A549 (cell line): ENCODE data around the gene FAM131A. TPM values are rescaled to one million over a fixed set of nuclear protein-coding genes. Genes with fewer than 3 reads are reported as not detected.
A peak's percentile ranks its signal among the peaks of the same experiment; 100 is the strongest.

ENCODE experiments used
- ATAC-seq, 2 experiments: fragments of 200-7000 bp in 1 of 2; fragments of >200 bp in 1 of 2; cut with Nextera tagmentation in 1 of 2; cut with Tn5 transposase in 1 of 2; 3 replicates each; pipeline versions ENCODE4 v1.8.0 to v1.9.1; 2018 to 2020; ENCODE audit warnings: mild to moderate bottlenecking in 1 of 2, moderate library complexity in 1 of 2
- CTCF ChIA-PET: fragments of 300-600 bp; sonication (Branson Sonifier 250); formaldehyde crosslinking; extraction: SDS; loops from one replicate; lab custom pipeline; 2021; ENCODE audit warnings: antibody characterized with exemption, inconsistent platforms; lab: Yijun Ruan, JAX
- POLR2A ChIA-PET: fragments of 350-600 bp; formaldehyde crosslinking; extraction: SDS; loops from one replicate; lab custom pipeline; 2021; ENCODE audit warnings: antibody characterized with exemption, inconsistent platforms; lab: Yijun Ruan, JAX
- DNase-seq, 2 experiments: peaks; one replicate each; pipeline versions ENCODE4 v3.0.0 to v3.0.0-alpha.2; 2011 to 2016; ENCODE audit warnings: low read depth in 1 of 2, low spot score in 1 of 2
- FAIRE-seq: peaks from 2 replicates; lab custom pipeline; 2011; peaks lifted over from hg19 to GRCh38; lab: Jason Lieb, UNC
- H3K27ac ChIP-seq, 2 experiments: fragments of >200 bp; sonication (Bioruptor Twin); formaldehyde crosslinking; 3 replicates each; pipeline ENCODE4 v1.5.1; 2016 to 2017
- H3K4me1 ChIP-seq: fragments of >200 bp; sonication (Bioruptor Twin); formaldehyde crosslinking; 3 replicates; pipeline ENCODE4 v1.6.1; 2016
- H3K4me2 ChIP-seq: fragments of >200 bp; sonication (Bioruptor Twin); formaldehyde crosslinking; 3 replicates; pipeline ENCODE4 v1.6.1; 2016
- H3K4me3 ChIP-seq: fragments of >200 bp; sonication (Bioruptor Twin); formaldehyde crosslinking; 3 replicates; pipeline ENCODE4 v1.5.1; 2016
- H3K9me3 ChIP-seq: fragments of >200 bp; sonication (Bioruptor Twin); formaldehyde crosslinking; 3 replicates; pipeline ENCODE4 v1.6.1; 2016
- CEBPB ChIP-seq, 2 experiments: fragments of >200 bp in 1 of 2; sonication (Bioruptor Twin) in 1 of 2; formaldehyde crosslinking in 1 of 2; IDR thresholded peaks; 2 replicates each; pipeline ENCODE4 v1.6.1; 2012 to 2016
- CHD4 ChIP-seq: fragments of 200-600 bp; sonication (generic); IDR thresholded peaks from 2 replicates; pipeline ENCODE4 v1.6.1; 2016; ENCODE audit warnings: antibody characterized with exemption, mild to moderate bottlenecking, borderline replicate concordance
- EP300 ChIP-seq, 2 experiments: fragments of >200 bp; sonication (Bioruptor Twin); formaldehyde crosslinking; IDR thresholded peaks; 2 replicates in 1 of 2; 3 replicates in 1 of 2; pipeline ENCODE4 v1.6.1; 2016 to 2017
- FOSB ChIP-seq: fragments of 250-450 bp; sonication (Bioruptor Pico); IDR thresholded peaks from 2 replicates; pipeline ENCODE4 v1.5.0; 2020; ENCODE audit warnings: mild to moderate bottlenecking, moderate library complexity
- FOSL2 ChIP-seq, 2 experiments: fragments of 450-650 bp in 1 of 2; fragments of >200 bp in 1 of 2; sonication (Bioruptor Twin) in 1 of 2; formaldehyde crosslinking; IDR thresholded peaks; 2 replicates each; pipeline versions ENCODE4 v1.5.0 to v1.6.1; 2016 to 2020; ENCODE audit warnings: mild to moderate bottlenecking in 1 of 2, moderate library complexity in 1 of 2
- HDAC2 ChIP-seq: fragments of 200-600 bp; sonication (generic); IDR thresholded peaks from 2 replicates; pipeline ENCODE4 v1.6.1; 2016
- HOXA7 ChIP-seq: fragments of 250-450 bp; sonication (Bioruptor Pico); IDR thresholded peaks from 2 replicates; pipeline ENCODE4 v1.5.0; 2020; ENCODE audit warnings: mild to moderate bottlenecking, moderate library complexity
- HOXB13 ChIP-seq: fragments of 250-450 bp; sonication (Bioruptor Pico); IDR thresholded peaks from 2 replicates; pipeline ENCODE4 v1.5.0; 2020; ENCODE audit warnings: low read depth, mild to moderate bottlenecking, moderate library complexity
- JUNB ChIP-seq: fragments of >200 bp; sonication (Bioruptor Twin); formaldehyde crosslinking; IDR thresholded peaks from 2 replicates; pipeline ENCODE4 v1.6.1; 2016
- NPAS2 ChIP-seq: fragments of 250-450 bp; sonication (Bioruptor Pico); IDR thresholded peaks from 2 replicates; pipeline ENCODE4 v1.8.0; 2022; ENCODE audit warnings: mild to moderate bottlenecking, moderate library complexity, borderline replicate concordance
- NR3C1 ChIP-seq: fragments of >200 bp; sonication (Bioruptor Twin); formaldehyde crosslinking; IDR thresholded peaks from 3 replicates; pipeline ENCODE4 v1.6.1; 2017
- RCOR1 ChIP-seq: fragments of 150-350 bp; IDR thresholded peaks from 2 replicates; pipeline ENCODE4 v1.6.1; 2014; ENCODE audit warnings: antibody characterized with exemption, low read length, low read depth
- SMC3 ChIP-seq: fragments of >200 bp; sonication (Bioruptor Twin); formaldehyde crosslinking; IDR thresholded peaks from 3 replicates; pipeline ENCODE4 v1.6.1; 2018; ENCODE audit warnings: inconsistent platforms
- TFCP2L1 ChIP-seq: fragments of 250-450 bp; sonication (Bioruptor Pico); IDR thresholded peaks from 2 replicates; pipeline ENCODE4 v1.5.0; 2021; ENCODE audit warnings: mild to moderate bottlenecking
- TP53 ChIP-seq: fragments of 250-450 bp; sonication (Bioruptor Pico); IDR thresholded peaks from 2 replicates; pipeline ENCODE4 v1.5.0; 2021; ENCODE audit warnings: mild to moderate bottlenecking, moderate library complexity
- ZFP36 ChIP-seq: fragments of 450-650 bp; IDR thresholded peaks from 2 replicates; pipeline ENCODE4 v1.6.1; 2014; ENCODE audit warnings: borderline replicate concordance; ENCODE audit not compliant: partially characterized antibody
- ZNF302 ChIP-seq: fragments of 250-450 bp; sonication (Bioruptor Pico); IDR thresholded peaks from 2 replicates; pipeline ENCODE4 v1.9.0; 2021; ENCODE audit warnings: inconsistent platforms, mild to moderate bottlenecking, moderate library complexity
- WGBS: methylation state at CpG from one replicate; pipeline ENCODE4 v1.1.6; 2017; ENCODE audit errors: missing lambda C conversion rate; 5-methylcytosine and 5-hydroxymethylcytosine counted together
- polyA plus RNA-seq, 4 experiments: library from polyadenylated mRNA; depleted of rRNA in 3 of 4; stranded (reverse); fragments of >200 nt; fragmentation: RNase III in 1 of 4; extraction: RNeasy Plus Mini Kit Qiagen cat#74134 plus additional on column Dnase treatment in 1 of 4; gene quantifications; 2 replicates in 3 of 4; 3 replicates in 1 of 4; pipeline ENCODE4 v1.2.3, GENCODE V29; 2011 to 2017
- TF ChIP-seq, protein P1 (sequence below): IDR thresholded peaks from 2 replicates; pipeline ENCODE4 v1.6.1; 2012; ENCODE audit warnings: low read depth, borderline replicate concordance
- TF ChIP-seq, protein P2 (sequence below): fragments of 250-450 bp; sonication (Bioruptor Pico); IDR thresholded peaks from 2 replicates; pipeline ENCODE4 v1.5.0; 2020; ENCODE audit warnings: low read depth, mild to moderate bottlenecking, moderate library complexity
- TF ChIP-seq, protein P3 (sequence below): fragments of 150-350 bp; IDR thresholded peaks from 2 replicates; pipeline ENCODE4 v1.6.1; 2014; ENCODE audit warnings: low read depth, mild to moderate bottlenecking, low read length
- TF ChIP-seq, protein P4 (sequence below): IDR thresholded peaks from 2 replicates; pipeline ENCODE4 v1.6.1; 2012

FAM131A gene
- polyA plus RNA-seq, 2 of the 4 experiments (the other 2 are of a cell fraction), result 5.2 to 6.1 TPM

DNA sequence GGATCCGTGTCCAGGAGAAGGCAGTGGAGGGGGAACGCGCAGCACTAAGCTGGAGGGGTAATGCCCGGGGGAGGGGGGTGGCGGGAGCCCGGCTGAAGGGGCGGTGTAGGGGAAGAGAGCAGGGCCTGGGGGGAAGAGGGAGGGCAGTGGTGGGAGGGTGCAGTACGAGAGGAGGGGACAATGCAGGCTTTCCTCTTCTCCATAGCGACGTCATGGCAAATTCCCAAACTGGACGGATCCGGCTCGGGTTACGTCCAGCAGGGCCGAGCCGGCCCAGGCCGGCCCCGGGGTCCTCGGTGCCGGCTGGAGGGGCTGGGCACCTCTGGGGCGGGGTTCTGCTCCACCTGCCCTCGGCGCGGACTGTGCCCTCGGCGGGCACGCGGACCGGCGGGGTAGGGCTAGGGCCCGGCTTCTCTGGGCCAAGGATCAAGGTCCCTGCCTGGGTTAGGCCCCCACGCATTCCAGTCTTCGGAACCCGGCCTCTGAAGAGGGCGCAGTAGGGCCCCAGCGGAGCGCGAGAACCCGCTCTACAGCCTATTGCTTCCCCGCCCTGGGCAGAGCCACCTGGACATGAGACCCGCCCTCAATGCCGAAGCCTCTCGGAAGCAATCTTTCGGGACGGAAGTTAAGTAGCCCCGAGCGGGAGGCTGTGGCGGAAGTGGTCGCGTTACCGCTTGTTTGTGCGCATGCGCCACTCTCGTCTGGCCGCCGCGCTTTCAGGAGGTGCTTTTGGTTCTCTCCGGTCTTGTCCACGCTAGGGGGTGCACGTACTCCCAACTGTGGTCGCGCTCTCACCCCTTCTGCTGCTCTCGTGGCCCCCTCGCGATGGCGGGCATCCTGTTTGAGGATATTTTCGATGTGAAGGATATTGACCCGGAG lies 25.5 kb downstream of the FAM131A start (continued):
- TF ChIP-seq, protein P1, sequence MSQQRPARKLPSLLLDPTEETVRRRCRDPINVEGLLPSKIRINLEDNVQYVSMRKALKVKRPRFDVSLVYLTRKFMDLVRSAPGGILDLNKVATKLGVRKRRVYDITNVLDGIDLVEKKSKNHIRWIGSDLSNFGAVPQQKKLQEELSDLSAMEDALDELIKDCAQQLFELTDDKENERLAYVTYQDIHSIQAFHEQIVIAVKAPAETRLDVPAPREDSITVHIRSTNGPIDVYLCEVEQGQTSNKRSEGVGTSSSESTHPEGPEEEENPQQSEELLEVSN, result peak; percentile 65
- TF ChIP-seq RCOR1 (no peak), TFCP2L1 (CRISPR knock-in tag) (0 out of 2 replicates have a peak, but pooled peaks have one; percentile 49)
- TF ChIP-seq, protein P2, sequence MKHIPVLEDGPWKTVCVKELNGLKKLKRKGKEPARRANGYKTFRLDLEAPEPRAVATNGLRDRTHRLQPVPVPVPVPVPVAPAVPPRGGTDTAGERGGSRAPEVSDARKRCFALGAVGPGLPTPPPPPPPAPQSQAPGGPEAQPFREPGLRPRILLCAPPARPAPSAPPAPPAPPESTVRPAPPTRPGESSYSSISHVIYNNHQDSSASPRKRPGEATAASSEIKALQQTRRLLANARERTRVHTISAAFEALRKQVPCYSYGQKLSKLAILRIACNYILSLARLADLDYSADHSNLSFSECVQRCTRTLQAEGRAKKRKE (CRISPR knock-in tag), result no peak

DNA sequence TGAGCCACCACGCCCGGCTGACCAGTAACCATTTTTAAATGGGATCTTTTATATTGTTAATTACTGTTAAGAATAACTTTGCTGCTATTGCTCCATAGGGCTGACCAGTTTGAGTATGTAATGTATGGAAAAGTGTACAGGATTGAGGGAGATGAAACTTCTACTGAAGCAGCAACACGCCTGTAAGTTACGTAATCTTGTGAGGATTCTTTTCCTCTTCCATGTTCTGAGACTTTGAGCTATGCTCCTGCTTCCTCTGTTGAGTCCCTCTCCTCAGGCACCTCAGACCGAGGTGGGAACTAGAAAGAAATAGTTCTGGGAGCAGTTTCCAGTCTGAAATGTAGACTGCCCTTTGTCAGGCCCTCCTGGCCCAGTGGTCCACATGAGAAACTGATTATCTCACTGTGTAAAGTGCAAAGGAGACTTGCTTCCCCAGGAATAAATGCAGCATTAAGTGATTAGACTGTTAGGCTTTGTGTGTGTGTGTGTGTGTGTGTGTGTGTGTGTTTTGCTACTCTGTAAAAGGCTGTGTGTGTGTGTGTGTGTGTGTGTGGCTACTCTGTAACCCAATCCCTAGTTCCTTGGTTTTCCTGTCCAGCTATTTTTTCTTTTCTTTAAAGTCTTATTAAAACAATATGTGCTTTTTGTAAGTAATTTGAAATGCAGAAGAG lies 29.4 kb downstream of the FAM131A start:
- no peak for FAIRE-seq
- no peak for ATAC-seq
- POLR2A ChIA-PET, result no interaction called here
- Histone ChIP-seq H3K4me3 (no peak overlapping the region), H3K27ac (no peak overlapping the region), H3K4me2 (no peak overlapping the region), H3K4me1 (peaks cover 17% of the 10 kb centered on the region; the same call in 2 of the 3 replicates), H3K9me3 (no peaks in the 10 kb centered on the region)
- DNase-seq, result no peak
- 87% methylated on average over 5 of the region's 5 CpGs for WGBS
- CTCF ChIA-PET, result interaction anchor here (0.6 to 13.6 kb wide), 7 partner anchors 13 to 174 kb away, joined by 3 to 171 read pairs (median 4); no protein-coding TSS in a partner anchor
- TF ChIP-seq HOXB13 (CRISPR knock-in tag) (no peak), TP53 (CRISPR knock-in tag) (no peak), RCOR1 (no peak), SMC3 (no peak), FOSB (no peak), CHD4 (no peak), JUNB (no peak), HOXA7 (CRISPR knock-in tag) (no peak), ZNF302 (no peak), NR3C1 (no peak), HDAC2 (no peak), NPAS2 (CRISPR knock-in tag) (no peak), CEBPB (IDR thresholded peaks at IDR 0.05) (no peak), ZFP36 (no peak), FOSL2 (IDR thresholded peaks at IDR 0.05) (no peak), FOSL2 (CRISPR knock-in tag; IDR thresholded peaks at IDR 0.05) (no peak)
- TF ChIP-seq, protein P2 (CRISPR knock-in tag), result no peak
- TF ChIP-seq, protein P3, sequence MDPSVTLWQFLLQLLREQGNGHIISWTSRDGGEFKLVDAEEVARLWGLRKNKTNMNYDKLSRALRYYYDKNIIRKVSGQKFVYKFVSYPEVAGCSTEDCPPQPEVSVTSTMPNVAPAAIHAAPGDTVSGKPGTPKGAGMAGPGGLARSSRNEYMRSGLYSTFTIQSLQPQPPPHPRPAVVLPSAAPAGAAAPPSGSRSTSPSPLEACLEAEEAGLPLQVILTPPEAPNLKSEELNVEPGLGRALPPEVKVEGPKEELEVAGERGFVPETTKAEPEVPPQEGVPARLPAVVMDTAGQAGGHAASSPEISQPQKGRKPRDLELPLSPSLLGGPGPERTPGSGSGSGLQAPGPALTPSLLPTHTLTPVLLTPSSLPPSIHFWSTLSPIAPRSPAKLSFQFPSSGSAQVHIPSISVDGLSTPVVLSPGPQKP, result no peak

DNA sequence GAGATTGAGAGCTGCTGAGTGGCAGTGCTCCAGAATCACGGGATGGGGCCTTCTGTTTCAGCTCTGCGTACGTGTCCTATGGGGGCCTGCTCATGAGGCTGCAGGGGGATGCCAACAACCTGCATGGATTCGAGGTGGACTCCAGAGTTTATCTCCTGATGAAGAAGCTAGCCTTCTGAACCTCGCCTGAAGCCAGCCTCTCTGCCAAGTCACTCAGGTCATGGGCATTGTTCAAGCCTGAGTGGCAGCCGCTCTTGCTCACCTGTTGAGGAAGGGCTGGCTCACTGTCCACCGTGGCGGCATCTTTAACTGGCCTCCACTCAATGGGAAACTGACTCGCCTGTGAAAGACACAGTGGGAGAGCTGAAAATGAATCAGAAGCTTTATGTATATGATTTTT lies 30.7 kb downstream of the FAM131A start:
- no peak overlapping the region for H3K4me2 ChIP-seq
- CTCF ChIA-PET, result interaction anchor here (0.8 to 13.6 kb wide), 9 partner anchors 11 to 193 kb away, joined by 3 to 171 read pairs (median 4); partner anchors contain the start of gene EPHB3
- H3K4me3 ChIP-seq, result no peak overlapping the region
- no peaks in the 10 kb centered on the region for H3K9me3 ChIP-seq
- no peak overlapping the region for H3K27ac ChIP-seq
- no peak for FAIRE-seq
- WGBS, result 95% methylated on average over 9 of the region's 9 CpGs
- no peak for ATAC-seq
- TF ChIP-seq EP300 (IDR thresholded peaks at IDR 0.05), result no peak
- TF ChIP-seq, protein P4, sequence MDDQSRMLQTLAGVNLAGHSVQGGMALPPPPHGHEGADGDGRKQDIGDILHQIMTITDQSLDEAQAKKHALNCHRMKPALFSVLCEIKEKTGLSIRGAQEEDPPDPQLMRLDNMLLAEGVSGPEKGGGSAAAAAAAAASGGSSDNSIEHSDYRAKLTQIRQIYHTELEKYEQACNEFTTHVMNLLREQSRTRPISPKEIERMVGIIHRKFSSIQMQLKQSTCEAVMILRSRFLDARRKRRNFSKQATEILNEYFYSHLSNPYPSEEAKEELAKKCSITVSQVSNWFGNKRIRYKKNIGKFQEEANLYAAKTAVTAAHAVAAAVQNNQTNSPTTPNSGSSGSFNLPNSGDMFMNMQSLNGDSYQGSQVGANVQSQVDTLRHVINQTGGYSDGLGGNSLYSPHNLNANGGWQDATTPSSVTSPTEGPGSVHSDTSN, result no peak
- no peak for TF ChIP-seq JUNB
- POLR2A ChIA-PET, result no interaction called here
- no peak for DNase-seq
- H3K4me1 ChIP-seq, result peaks cover 18% of the 10 kb centered on the region; the same call in 2 of the 3 replicates
